Naive thymus-derived CD4-positive, alpha-beta T cell (primary cell): ENCODE results near the gene TTPAL. TPM values are rescaled to one million over a fixed set of nuclear protein-coding genes. Genes with fewer than 3 reads are reported as not detected.

Source experiments
- ATAC-seq: fragments of 150-1000 bp; cut with Tn5 transposase; 2 replicates; pipeline ENCODE4 v1.10.0; 2021; ENCODE audit warnings: mild to moderate bottlenecking, moderate library complexity
- CTCF ChIA-PET: fragments of 350-600 bp; sonication (Branson Sonifier 250); formaldehyde crosslinking; loops from one replicate; lab custom pipeline; 2021; ENCODE audit warnings: antibody characterized with exemption; lab: Charles Lee
- POLR2A ChIA-PET: fragments of 350-600 bp; sonication (Branson Sonifier 250); formaldehyde crosslinking; loops from one replicate; lab custom pipeline; 2021; ENCODE audit warnings: antibody characterized with exemption, inconsistent platforms; lab: Charles Lee
- DNase-seq, 9 donors: peaks; one replicate each; pipeline versions ENCODE4 v3.0.0 to v3.0.0-alpha.2; 2020 to 2022; ENCODE audit warnings: mixed read lengths in 1 of 9
- H3K27ac ChIP-seq: one replicate; pipeline ENCODE4 v1.7.0; 2013; ENCODE audit warnings: mild to moderate bottlenecking, low read depth, low read length, moderate library complexity
- H3K27me3 ChIP-seq, 2 donors: one replicate each; pipeline ENCODE4 v1.7.0; 2013; ENCODE audit warnings: low read length in 2 of 2, mild to moderate bottlenecking in 2 of 2, moderate library complexity in 2 of 2; ENCODE audit not compliant: control insufficient read depth in 2 of 2, insufficient read depth in 2 of 2
- H3K36me3 ChIP-seq, 3 experiments: 1 replicate in 2 of 3; 2 replicates in 1 of 3; pipeline ENCODE4 v1.7.0; 2013; ENCODE audit warnings: low read length in 3 of 3, mild to moderate bottlenecking in 3 of 3, moderate library complexity in 1 of 3; ENCODE audit not compliant: insufficient read depth in 3 of 3, control insufficient read depth in 2 of 3
- H3K4me1 ChIP-seq, 2 donors: one replicate each; pipeline ENCODE4 v1.7.0; 2013; ENCODE audit warnings: low read length in 2 of 2, mild to moderate bottlenecking in 2 of 2, moderate library complexity in 1 of 2; ENCODE audit not compliant: control insufficient read depth in 2 of 2, insufficient read depth in 2 of 2
- H3K4me3 ChIP-seq: 2 replicates; pipeline ENCODE4 v1.7.0; 2013; ENCODE audit warnings: mild to moderate bottlenecking, low read length
- H3K9me3 ChIP-seq, 3 experiments: 1 replicate in 2 of 3; 2 replicates in 1 of 3; pipeline ENCODE4 v1.7.0; 2013; ENCODE audit warnings: low read length in 3 of 3; ENCODE audit not compliant: control insufficient read depth in 2 of 3
- H3K27ac Mint-ChIP-seq, 9 donors: one replicate each; pipeline ENCODE4 v1.8.0; 2020 to 2022; ENCODE audit warnings: mixed read lengths in 9 of 9, mild to moderate bottlenecking in 8 of 9, moderate library complexity in 5 of 9, inconsistent platforms in 2 of 9
- H3K27me3 Mint-ChIP-seq, 5 donors: one replicate each; pipeline ENCODE4 v1.8.0; 2021 to 2022; ENCODE audit warnings: mixed read lengths in 5 of 5, mild to moderate bottlenecking in 1 of 5
- H3K36me3 Mint-ChIP-seq, 5 donors: one replicate each; pipeline ENCODE4 v1.8.0; 2020 to 2022; ENCODE audit warnings: mixed read lengths in 5 of 5, mild to moderate bottlenecking in 3 of 5, inconsistent platforms in 1 of 5
- H3K4me1 Mint-ChIP-seq, 7 donors: one replicate each; pipeline ENCODE4 v1.8.0; 2020 to 2022; ENCODE audit warnings: mixed read lengths in 7 of 7, mild to moderate bottlenecking in 3 of 7, inconsistent platforms in 1 of 7
- H3K4me3 Mint-ChIP-seq, 10 donors: one replicate each; pipeline ENCODE4 v1.8.0; 2020 to 2022; ENCODE audit warnings: mild to moderate bottlenecking in 10 of 10, mixed read lengths in 10 of 10, moderate library complexity in 6 of 10, inconsistent platforms in 2 of 10
- H3K9me3 Mint-ChIP-seq, 11 donors: one replicate each; pipeline ENCODE4 v1.8.0; 2020 to 2022; ENCODE audit warnings: mixed read lengths in 11 of 11, mild to moderate bottlenecking in 4 of 11, inconsistent platforms in 1 of 11, moderate library complexity in 1 of 11
- intact Hi-C, 2 donors: fragments of 100-400 bp; cut with micrococcal nuclease; formaldehyde crosslinking; loops; one replicate each; pipeline ENCODE4 v1.15.1; 2023
- polyA plus RNA-seq, 2 donors: library from polyadenylated mRNA; unstranded; fragments of 300-500 nt; fragmentation: Illumina TruSeq; gene quantifications; one replicate each; pipeline ENCODE4 v1.2.3, GENCODE V29; 2021
- total RNA-seq, 6 experiments: library from RNA in 5 of 6; stranded (reverse) in 5 of 6; gene quantifications; 1 replicate in 5 of 6; 2 replicates in 1 of 6; pipeline ENCODE4 v1.2.3 and lab custom pipeline; 2021 to 2026

The TTPAL gene
- total RNA-seq = 10 to 100 TPM; 12.0 to 20.7 (median 17.0) TPM
- polyA plus RNA-seq = 10 to 100 TPM in 1 of 2 donors, 1 to 10 TPM in 1; 8.8 to 14.2 TPM
- 33.4 reads per million, percentile 62 among the genes with 10 or more reads in this experiment for total RNA-seq (lab: John Stamatoyannopoulos, UW)

GRCh38 chr20:44475694-44476560 lies at the start of gene TTPAL:
TSS of gene TTPAL (plus strand) at chr20:44475874. CDS start at chr20:44480000, 4,126 bp downstream.
- ChIA-PET POLR2A (interaction anchor here (0.6 to 1.8 kb wide), 20 partner anchors 9 to 405 kb away, joined by 3 to 9 read pairs (median 4); partner anchors contain the start of gene SERINC3), CTCF (interaction anchor here (0.9 to 1.6 kb wide), 4 partner anchors 9 to 259 kb away, joined by 3 to 5 read pairs (median 4); no protein-coding TSS in a partner anchor)
- H3K27me3 ChIP-seq = no peaks in the 10 kb centered on the region
- Mint-ChIP-seq H3K27me3 (no peaks in the 10 kb centered on the region), H3K4me1 (peaks cover 14 to 43% (median 31%) of the 10 kb centered on the region in 7 donors), H3K4me3 (peak within 1 kb of the TSS; percentile 87 to 96 (median 91)), H3K27ac (peak within 1 kb of the TSS; percentile 86 to 97 (median 94)), H3K36me3 (peaks cover 0 to 4% (median 2%) of the 10 kb centered on the region in 5 donors), H3K9me3 (no peaks in the 10 kb centered on the region)
- H3K4me1 ChIP-seq = peaks cover 12 to 17% of the 10 kb centered on the region in 2 donors
- peak within 1 kb of the TSS; percentile 97 for H3K27ac ChIP-seq
- no peaks in the 10 kb centered on the region for H3K9me3 ChIP-seq
- peak; percentile 98 for ATAC-seq
- peaks cover 0 to 18% (median 6%) of the 10 kb centered on the region in 3 experiments for H3K36me3 ChIP-seq
- DNase-seq = peak; percentile 83 to 95 (median 89)
- intact Hi-C loops = loop anchor here (1.0 to 5.0 kb wide), 10 partner anchors 45 to 401 kb away; partner anchors contain the start of genes FITM2 (in 1 of the 2) and SERINC3 (in 1 of the 2)
- H3K4me3 ChIP-seq = peak within 1 kb of the TSS; percentile 65

GRCh38 chr20:44425923-44426322 lies 49.8 kb upstream of the TTPAL start:
- DNase-seq = no peak
- no peak overlapping the region for H3K4me3 ChIP-seq
- Mint-ChIP-seq H3K4me3 (no peak overlapping the region), H3K27ac (no peak overlapping the region), H3K27me3 (peaks cover 0 to 4% (median 4%) of the 10 kb centered on the region in 5 donors), H3K9me3 (no peaks in the 10 kb centered on the region), H3K36me3 (no peaks in the 10 kb centered on the region), H3K4me1 (no peaks in the 10 kb centered on the region)
- no peaks in the 10 kb centered on the region for H3K4me1 ChIP-seq
- no peaks in the 10 kb centered on the region for H3K36me3 ChIP-seq
- ChIA-PET POLR2A (no interaction called here), CTCF (interaction anchor here (1.2 kb wide), 1 partner anchor 183 kb away, joined by 3 read pairs; no protein-coding TSS in a partner anchor)
- intact Hi-C loops = no loop called here
- no peak overlapping the region for H3K27ac ChIP-seq
- ATAC-seq = no peak
- H3K27me3 ChIP-seq = no peaks in the 10 kb centered on the region
- no peaks in the 10 kb centered on the region for H3K9me3 ChIP-seq

- Histone ChIP-seq H3K36me3 (no peaks in the 10 kb centered on the region), H3K27ac (no peak overlapping the region), H3K4me1 (no peaks in the 10 kb centered on the region), H3K4me3 (no peak overlapping the region), H3K9me3 (no peaks in the 10 kb centered on the region), H3K27me3 (no peaks in the 10 kb centered on the region)
- H3K27me3 Mint-ChIP-seq = peaks cover 0 to 4% (median 0%) of the 10 kb centered on the region in 5 donors
- H3K9me3 Mint-ChIP-seq = no peaks in the 10 kb centered on the region
- ChIA-PET POLR2A (no interaction called here), CTCF (interaction anchor here (1.2 kb wide), 1 partner anchor 182 kb away, joined by 3 read pairs; no protein-coding TSS in a partner anchor)
- no peak for DNase-seq
- H3K4me1 Mint-ChIP-seq = no peaks in the 10 kb centered on the region
- H3K4me3 Mint-ChIP-seq = no peak overlapping the region
- no peak for ATAC-seq
- H3K36me3 Mint-ChIP-seq = no peaks in the 10 kb centered on the region
- intact Hi-C loops = no loop called here
- peak overlapping the region in 1 of 9 donors; percentile 31 for H3K27ac Mint-ChIP-seq
Observed at GRCh38 chr20:44426879-44427790, 48.5 kb upstream of the TTPAL start.

- no peaks in the 10 kb centered on the region for H3K4me1 Mint-ChIP-seq
- no peaks in the 10 kb centered on the region for H3K27me3 ChIP-seq
- no peak overlapping the region for H3K27ac ChIP-seq
- POLR2A ChIA-PET = no interaction called here
- no peaks in the 10 kb centered on the region for H3K36me3 Mint-ChIP-seq
- no peaks in the 10 kb centered on the region for H3K36me3 ChIP-seq
- H3K9me3 ChIP-seq = no peaks in the 10 kb centered on the region
- no peaks in the 10 kb centered on the region for H3K9me3 Mint-ChIP-seq
- H3K4me3 Mint-ChIP-seq = no peak overlapping the region
- H3K27me3 Mint-ChIP-seq = peaks cover 0 to 9% (median 5%) of the 10 kb centered on the region in 5 donors
- no peaks in the 10 kb centered on the region for H3K4me1 ChIP-seq
- CTCF ChIA-PET = no interaction called here
- H3K27ac Mint-ChIP-seq = no peak overlapping the region
- DNase-seq (no peak), ATAC-seq (no peak)
- intact Hi-C loops = no loop called here
- H3K4me3 ChIP-seq = no peak overlapping the region
Observed at GRCh38 chr20:44427804-44428173, 47.9 kb upstream of the TTPAL start.

GRCh38 chr20:44428174-44429016 lies 47.3 kb upstream of the TTPAL start:
- peaks cover 0 to 13% (median 9%) of the 10 kb centered on the region in 5 donors for H3K27me3 Mint-ChIP-seq

GRCh38 chr20:44429017-44429339 lies 46.7 kb upstream of the TTPAL start:
- Histone ChIP-seq H3K4me3 (no peak overlapping the region), H3K27ac (no peak overlapping the region), H3K36me3 (no peaks in the 10 kb centered on the region), H3K27me3 (no peaks in the 10 kb centered on the region), H3K9me3 (no peaks in the 10 kb centered on the region), H3K4me1 (no peaks in the 10 kb centered on the region)
- Mint-ChIP-seq H3K4me3 (no peak overlapping the region), H3K27ac (no peak overlapping the region), H3K36me3 (no peaks in the 10 kb centered on the region), H3K4me1 (no peaks in the 10 kb centered on the region), H3K27me3 (peaks cover 0 to 13% (median 9%) of the 10 kb centered on the region in 5 donors), H3K9me3 (no peaks in the 10 kb centered on the region)
- no peak for DNase-seq
- ATAC-seq = no peak
- intact Hi-C loops = no loop called here
- CTCF ChIA-PET = no interaction called here
- POLR2A ChIA-PET = no interaction called here

More at GRCh38 chr20:44428174-44429016, 47.3 kb upstream of the TTPAL start:
- no peaks in the 10 kb centered on the region for H3K27me3 ChIP-seq
- no peaks in the 10 kb centered on the region for H3K4me1 ChIP-seq
- H3K4me3 Mint-ChIP-seq = no peak overlapping the region
- H3K9me3 Mint-ChIP-seq = no peaks in the 10 kb centered on the region
- no peaks in the 10 kb centered on the region for H3K36me3 ChIP-seq
- intact Hi-C loops = no loop called here
- H3K9me3 ChIP-seq = no peaks in the 10 kb centered on the region
- H3K4me3 ChIP-seq = no peak overlapping the region
- no peak overlapping the region for H3K27ac Mint-ChIP-seq
- no peaks in the 10 kb centered on the region for H3K36me3 Mint-ChIP-seq
- H3K27ac ChIP-seq = no peak overlapping the region
- ATAC-seq (no peak), DNase-seq (no peak)
- H3K4me1 Mint-ChIP-seq = no peaks in the 10 kb centered on the region
- CTCF ChIA-PET = no interaction called here
- POLR2A ChIA-PET = no interaction called here
